A549 treated with AZD2906 at 1 μM for 4 hours (cell line): ENCODE results near the gene KPNA4. TPM values are rescaled to one million over a fixed set of nuclear protein-coding genes. Genes with fewer than 3 reads are reported as not detected.

Source experiments
- total RNA-seq: library from RNA; stranded (reverse); fragments of 200-300 nt; extraction: Qiagen RNA extraction; gene quantifications from 5 replicates; pipeline ENCODE4 v1.2.3, GENCODE V29; 2022

The KPNA4 gene, protein sequence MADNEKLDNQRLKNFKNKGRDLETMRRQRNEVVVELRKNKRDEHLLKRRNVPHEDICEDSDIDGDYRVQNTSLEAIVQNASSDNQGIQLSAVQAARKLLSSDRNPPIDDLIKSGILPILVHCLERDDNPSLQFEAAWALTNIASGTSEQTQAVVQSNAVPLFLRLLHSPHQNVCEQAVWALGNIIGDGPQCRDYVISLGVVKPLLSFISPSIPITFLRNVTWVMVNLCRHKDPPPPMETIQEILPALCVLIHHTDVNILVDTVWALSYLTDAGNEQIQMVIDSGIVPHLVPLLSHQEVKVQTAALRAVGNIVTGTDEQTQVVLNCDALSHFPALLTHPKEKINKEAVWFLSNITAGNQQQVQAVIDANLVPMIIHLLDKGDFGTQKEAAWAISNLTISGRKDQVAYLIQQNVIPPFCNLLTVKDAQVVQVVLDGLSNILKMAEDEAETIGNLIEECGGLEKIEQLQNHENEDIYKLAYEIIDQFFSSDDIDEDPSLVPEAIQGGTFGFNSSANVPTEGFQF
- total RNA-seq, result 27.7 to 32.6 TPM (median 30.2 TPM) in 5 replicates

DNA sequence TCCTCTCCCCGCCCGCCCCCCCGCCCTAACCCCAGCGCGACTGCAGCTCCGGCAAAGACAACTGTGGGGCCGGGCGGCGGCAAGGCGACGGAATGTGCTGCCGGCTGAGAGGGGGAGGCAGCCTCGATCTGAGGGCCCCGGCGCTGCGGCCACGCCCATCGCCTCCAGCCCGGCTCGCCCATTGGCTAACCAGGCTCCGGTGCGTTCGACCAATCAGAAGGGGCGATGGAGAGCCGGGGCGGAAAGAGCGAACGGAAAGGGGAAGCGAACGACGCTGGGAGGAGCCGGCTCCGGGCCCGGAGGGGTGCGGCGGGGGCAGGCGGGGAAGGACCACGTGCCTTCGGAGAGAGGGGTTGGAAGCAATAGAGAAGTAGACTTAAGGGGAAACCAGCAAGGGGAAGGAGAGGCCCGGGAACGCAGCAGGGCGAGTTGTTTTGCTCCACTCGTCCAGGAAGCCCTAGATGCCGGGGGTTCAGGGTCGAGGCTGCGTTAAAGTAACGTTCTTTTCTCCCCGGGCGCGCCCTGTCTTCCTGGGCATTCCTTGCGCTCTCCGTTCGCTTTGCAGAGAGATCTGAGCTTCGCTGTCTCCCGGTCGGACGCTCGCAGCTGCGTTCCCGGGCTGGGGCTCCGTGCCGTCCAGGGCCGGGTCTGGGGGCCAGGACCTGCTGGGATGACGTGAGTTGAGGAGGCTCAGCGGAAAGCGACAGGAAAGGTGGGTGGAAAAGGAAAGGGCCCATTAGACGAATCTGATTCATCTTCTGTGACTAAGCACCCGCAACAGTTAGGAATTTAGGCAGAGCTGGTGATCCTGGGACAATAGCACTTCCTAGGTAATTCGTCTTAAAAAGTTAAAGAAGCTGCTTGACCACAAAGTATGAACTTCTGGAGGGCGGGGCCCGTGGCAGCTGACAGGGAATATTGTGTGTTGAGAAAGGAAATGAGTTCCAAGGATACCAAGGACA, at the start of gene KPNA4:
TSS of gene KPNA4 (minus strand) at position 130 of the 962 bp plus-strand sequence. CDS start 289 bp downstream, outside the sequence.

DNA sequence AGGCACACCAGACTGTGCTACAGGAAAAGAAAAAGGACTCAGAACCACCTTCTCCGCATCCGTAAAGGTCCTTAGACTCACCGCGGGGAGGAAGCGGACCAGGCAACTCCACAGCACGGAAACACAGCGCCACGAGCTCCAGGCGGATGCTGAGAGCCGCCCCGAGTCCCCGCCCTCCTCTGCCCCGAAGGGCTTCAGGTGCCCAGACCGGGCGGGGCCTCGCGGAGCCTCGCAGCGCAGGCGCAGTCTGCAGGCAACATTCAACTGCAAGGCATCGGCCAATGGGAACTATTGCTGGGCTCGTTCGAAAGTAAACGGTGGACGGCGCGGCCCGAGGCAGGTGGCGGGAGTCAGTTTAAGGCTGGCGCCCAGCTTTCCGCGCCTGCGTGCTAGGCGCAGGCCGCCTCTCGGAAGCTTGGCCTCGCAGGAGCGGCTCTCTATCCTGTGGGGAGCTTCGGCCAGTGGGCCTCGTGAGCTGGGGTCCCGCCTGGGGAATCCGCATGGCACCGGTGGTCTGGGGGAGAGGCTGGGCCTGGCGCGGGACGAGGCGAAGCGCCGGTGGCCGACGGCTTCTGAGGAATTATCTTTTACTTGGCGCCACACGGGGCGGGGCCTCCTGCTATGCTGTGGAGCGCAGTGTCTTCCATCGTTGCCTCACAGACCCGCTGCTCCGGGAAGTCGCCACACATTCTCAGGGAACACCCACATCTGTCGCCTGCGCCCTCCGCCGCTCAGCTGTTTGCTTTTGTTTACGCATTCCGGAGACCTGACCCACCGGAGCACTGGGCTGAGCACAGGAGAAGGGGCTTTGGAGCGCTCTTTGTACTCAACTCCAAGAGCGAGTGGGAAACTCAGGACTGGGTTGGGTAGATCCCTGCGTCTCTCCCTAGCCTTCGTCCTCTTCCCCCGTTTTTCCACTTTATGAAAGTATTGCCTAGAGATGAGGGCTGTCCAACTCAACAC, 115.5 kb downstream of the KPNA4 start, which contains the start of gene TRIM59:
TSS of gene TRIM59 (minus strand) at position 151 of the 963 bp plus-strand sequence. CDS start 10,603 bp downstream, outside the sequence.

Other genes with a start within 250 kb of the KPNA4 start
- 11.0 to 17.6 TPM (median 11.6 TPM) in 5 replicates for gene IFT80, start 166.3 kb downstream of the KPNA4 start, total RNA-seq
- 73.7 to 90.2 TPM (median 83.5 TPM) in 5 replicates for gene SMC4, start 165.9 kb downstream of the KPNA4 start, total RNA-seq
- 6.9 to 10.6 TPM (median 8.4 TPM) in 5 replicates for gene TRIM59, start 115.8 kb downstream of the KPNA4 start, total RNA-seq
- gene ARL14, start 111.6 kb upstream of the KPNA4 start, total RNA-seq, result 0.30 to 0.59 TPM (median 0.41 TPM) in 5 replicates
- gene PPM1L, start 190.7 kb upstream of the KPNA4 start, total RNA-seq, result 0.46 to 0.68 TPM (median 0.55 TPM) in 5 replicates